CD4-positive, alpha-beta T cell treated with Interleukin-1 beta for 1 hour (primary cell): ENCODE data around the gene C2orf92.
"Not testable (repeated sequence)": the region's sequence is repeated elsewhere in the genome, so short reads cannot be mapped to it uniquely, and the experiment has no call there.

Source experiments
- DNase-seq, 2 donors: peaks; one replicate each; pipeline ENCODE4 v3.0.0-alpha.2; 2020 to 2022

C2orf92 gene

DNA sequence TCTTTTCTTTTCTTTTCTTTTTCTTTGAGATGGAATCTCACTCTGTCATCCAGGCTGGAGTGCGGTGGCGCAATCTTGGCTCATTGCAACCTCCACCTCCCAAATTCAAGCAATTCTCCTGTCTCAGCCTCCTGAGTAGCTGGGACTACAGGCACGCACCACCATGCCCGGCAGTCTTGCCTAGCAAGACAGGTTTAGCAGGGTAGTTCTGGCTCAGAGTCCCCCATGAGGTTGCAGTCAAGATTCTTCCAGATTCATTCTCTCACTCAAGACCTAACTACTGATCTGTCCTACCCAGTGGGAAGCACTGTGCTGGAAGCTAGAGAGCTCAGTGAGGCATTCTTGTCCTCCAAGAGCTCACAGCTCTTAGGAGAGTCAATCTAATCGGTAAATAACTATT lies 26.2 kb downstream of the C2orf92 start:
- DNase-seq = no peak

DNA sequence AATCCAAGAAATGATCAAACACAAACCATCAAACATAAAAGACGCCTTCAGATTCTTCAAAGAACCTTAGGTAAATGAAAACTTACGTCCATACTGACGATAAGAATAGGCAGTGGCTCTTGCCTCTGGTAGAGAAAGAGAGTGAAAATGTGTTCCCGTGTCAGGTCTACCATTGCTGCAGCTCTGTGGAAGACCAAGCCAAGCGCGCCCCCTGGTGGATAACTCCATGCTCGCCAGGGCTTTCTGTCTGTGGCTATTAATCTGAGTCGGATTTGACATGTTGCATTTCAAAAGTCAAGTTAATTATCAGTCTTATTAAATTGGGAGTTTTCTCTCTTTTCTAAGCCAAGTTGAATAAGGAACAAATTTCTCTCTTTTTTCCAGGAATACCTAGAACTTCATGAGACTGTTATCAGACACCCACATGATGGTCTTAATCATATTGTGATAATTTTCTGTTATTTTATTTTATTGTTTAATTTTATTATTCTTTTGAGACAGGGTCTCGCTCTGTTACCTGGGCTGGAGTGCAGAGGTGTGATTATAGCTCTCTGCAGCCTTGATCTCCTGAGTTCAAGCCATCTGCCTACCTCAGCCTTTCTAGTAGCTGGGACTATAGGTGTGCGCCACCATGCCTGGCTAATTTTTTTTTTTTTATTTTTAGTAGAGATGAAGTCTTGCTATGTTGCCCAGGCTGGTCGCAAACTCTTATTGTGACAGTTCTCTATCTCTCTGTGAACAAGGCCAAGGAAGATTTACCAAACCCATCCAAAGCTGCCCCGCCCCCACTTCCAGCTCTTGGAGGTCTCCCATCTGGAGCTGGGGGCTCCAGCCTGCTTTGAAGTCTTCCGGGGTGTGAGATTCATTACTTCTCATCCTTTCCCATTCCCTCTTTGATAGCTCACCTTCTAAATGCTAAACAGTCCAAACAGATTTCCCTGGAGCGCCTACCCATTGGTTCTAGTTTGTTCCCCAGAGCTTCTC lies 28.0 kb downstream of the C2orf92 start:
- peak; percentile 87 to 90 for DNase-seq

DNA sequence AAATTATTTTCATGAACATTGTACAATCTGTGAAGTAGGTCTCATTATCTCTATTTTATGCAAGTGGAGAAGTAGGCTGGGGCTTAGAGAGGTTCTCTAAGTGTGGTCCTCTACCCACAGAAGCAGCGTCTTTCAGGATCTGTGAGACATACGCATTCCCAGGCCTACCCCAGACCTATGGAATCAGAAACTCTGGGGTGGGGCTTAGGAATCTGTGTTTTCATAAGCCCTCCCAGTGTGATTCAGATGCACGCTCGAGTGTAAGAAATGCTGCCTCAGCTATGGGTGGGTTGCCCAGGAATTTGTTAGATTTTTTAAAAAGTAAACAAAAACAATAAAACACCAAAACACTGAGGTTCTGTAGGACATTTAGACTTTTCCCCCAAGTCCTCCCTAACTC lies 29.0 kb downstream of the C2orf92 start:
- no peak for DNase-seq

DNA sequence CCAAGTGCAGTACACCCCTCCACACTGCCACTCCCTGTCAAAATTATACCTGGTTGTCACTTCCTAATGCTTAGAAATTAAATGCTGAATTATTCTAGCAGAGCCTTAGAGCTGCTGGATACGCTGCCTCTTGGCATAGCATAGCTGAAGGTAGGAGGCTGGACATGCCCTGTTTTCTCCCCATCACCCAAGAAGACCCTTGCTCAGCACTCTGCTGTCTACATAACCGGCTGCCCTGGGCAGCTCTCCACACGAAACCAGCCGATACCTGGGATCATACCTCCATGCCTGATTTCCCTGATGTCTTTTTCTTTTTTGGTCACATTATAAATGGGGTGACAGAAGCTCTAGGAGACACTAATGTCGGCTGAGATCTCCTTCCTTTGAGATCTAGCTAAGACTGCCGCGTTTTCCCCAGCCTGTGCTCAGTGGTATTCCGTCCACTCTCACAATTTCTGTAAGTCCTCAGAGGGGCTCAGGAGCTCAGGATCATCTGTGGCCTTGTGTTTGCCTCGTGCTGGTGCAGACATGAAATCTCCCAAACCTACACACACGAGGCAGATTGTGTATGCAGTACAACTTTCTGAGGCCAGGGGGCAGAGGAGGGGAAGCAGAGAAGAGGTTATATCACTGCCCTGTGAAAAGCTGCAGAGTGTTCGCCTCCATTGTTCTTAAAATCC lies 30.4 kb downstream of the C2orf92 start:
- DNase-seq = peak; percentile 58 to 72

DNA sequence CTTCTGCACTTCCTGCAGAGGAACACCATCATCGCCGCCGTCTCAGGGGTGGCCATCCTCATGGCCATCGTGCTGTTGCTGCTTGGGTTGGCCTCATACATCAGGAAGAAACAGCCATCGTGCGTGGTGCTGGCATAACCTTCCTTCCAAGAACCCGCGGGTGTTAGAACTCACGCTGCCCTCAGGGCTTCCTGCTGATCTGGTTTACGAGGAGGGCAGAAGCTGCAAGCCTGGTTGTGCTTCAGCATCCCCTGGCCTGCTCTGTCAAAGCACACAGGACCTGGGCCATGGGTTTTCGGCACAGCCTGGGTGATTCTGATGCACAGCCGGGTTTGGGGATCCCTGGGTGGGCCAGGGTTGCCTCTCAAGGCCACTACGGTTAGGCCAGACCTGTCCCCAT lies 31.7 kb downstream of the C2orf92 start:
- DNase-seq = no peak

DNA sequence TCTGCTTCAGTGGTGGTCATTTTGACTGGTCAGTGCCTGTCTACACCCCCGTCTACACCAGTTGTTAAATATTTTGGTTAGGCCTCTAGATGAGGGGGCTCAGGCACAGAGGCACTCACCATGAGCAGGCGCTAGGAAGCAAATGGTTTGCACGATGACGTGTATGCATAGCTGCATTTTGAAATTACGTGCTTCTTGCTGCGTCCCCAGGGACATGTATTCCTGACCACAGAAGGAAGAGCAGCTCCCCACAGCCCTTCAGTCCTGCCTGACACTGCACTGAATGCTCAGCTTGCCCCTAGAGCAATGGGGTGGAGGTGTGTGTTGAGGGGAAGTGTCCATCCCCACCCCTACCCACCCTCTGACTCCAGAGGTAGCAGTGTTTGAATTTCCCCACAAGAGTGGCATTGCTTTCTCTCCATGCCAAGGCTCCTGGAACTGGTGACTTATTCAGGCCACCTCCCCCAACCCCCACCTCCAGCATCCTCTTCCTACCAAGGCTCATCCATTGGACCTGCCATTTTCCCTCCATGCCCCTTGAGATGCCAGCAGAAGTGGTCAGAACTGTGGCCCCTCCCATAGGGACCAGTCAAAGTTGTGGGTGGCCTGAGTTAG lies 32.4 kb downstream of the C2orf92 start:
- DNase-seq = no peak

DNA sequence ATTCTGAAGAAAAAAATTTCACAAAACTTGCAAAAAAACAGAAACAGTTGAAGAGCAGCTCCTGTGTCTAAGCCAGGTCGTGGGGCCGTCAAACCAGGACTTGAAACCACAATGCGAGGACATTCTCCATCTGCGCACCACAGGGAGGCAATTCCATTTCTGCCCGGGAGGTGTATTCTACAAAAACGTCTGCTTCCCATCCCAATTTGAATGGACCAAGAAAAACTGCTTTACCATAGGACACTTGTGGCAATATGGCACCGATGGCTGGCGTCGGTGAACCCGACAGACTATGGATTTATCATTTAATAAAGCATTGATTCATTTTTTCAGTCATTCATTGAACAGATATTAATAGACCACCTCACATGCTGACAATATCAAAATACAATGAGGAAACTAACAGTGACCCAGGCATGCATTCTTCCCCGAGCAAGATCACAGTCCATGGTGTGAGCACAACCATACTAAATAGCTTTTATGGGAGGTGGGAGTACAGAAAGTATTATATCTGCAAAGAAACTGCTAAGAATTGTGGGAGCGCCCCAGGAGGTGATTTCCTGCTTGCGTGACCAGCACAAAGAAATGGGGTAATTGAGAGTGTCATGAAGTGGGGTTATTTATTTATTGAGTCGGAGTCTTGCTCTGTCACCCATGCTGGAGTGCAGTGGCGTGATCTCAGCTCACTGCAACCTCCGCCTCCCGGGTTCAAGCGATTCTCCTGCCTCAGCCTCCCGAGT lies 33.4 kb downstream of the C2orf92 start:
- DNase-seq = no peak

DNA sequence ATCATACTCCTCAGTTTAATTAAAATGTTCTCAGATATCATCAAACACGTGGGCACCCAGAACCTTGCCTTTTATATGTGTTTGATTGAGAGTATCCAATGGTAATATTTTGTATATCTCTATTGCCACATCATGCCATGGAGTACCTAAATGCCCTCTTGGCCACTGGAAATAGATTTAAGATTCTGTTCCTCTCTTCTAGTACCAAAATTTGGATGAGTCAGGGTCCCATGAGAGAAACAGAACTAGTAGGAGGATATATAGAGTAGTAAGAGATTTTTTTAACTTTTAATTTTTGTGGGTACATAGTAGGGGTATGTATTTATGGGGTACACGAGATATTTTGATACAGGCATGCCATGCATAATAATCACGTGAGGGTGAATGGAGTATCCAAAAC lies 34.2 kb downstream of the C2orf92 start:
- DNase-seq = no peak

DNA sequence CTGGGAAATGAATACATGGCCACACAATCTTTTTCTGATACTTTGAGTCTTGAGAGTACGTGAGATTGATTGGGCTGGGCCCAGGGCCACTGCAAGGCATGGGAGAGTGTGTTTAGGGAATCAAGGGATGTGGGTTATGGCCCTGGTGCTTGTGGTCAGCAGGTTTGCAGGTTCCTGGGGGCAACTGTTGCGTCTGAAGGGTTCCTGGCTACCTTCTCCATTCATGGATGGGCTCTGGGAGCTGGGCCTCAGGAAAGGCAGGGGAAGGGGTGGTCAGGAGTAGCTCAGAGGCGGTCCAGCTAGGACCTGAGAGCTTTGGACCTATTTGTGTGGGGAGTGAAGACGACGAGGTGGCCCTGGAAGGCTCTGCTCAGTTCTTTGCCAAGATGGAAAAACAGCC lies 35.5 kb downstream of the C2orf92 start:
- DNase-seq = no peak

DNA sequence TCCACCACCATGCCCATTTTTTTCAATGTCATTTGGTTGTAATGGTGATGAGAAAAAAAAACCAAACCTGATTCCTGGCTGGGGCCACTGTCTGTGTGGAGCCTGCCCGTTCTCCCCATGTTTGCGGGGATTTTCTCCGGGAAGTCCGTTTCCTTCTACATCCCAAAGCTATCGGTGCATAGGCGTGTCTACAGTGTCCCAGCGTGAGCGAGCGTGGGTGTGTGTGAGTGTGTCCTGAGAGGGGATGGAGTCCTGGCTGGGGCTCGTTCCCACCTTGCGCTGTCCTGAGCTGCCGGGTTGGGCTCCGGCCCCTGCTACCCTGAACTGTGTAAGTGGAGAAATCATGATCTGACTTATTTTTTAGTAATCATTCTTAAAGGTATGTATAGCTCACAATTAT lies 36.6 kb downstream of the C2orf92 start:
- DNase-seq = no peak

DNA sequence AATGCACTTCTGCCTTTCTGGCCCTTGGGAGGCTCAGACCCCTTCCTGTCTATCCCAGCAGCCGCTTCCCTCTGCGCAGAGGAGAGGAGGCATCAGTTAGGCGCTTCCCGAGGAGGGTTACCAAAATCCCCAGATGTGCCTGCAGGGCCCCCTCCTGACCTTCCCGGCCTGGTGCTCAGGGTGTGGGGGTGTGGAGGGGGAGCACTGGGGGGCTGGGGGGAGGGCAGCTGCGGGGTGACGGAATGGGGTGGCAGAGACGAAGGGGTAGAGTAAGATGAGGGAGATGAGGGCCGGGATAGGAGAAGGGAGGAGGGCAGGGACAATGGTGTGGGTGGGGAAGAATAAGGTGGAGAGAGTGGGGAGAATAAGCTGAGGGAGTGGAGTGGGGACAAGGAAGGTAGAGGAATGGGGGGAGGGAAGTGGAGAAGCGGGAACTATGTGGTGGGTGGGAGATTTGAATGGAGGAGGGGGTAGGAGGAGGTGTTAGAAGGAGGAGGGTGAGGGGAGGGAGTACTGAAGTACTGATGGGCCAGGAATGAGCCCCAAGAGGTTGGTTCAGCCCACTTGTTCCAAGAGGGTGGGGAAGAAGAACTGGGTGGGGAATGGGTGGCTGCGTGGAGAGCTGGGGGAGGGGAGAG lies 37.3 kb downstream of the C2orf92 start:
- DNase-seq = no peak

DNA sequence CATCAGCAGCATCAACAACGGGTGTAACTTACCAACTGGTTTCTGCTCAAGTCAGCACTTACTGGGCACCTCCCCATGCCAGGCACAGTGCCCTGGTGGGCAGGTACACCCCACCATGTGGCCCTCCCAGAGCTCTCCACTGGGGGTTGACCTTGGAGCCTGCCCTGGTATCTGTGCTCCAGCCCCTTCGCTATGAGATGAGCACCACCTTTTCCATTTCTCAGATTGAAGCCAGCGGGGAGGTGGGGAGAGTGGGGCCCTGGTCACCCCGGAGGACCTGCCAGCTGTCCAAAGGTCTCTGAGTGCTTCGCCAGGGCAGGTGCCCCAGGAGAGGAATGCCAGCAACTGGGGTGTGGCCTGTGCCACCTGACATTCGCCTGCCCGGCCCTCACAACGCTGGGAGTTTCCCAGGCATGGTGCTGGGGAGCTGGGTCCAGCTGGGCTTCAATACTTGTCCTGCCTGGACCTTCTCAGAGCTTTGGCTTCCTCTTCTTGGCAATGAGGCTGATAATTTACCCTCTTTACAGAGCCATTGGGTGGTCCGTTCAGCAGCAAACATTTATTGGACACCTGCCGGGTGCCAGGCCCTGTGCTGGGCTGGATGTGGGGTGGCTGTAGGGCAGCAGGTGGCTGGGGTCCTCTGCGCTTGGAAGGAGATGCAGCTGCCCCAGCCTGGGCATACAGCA lies 38.0 kb downstream of the C2orf92 start:
- no peak for DNase-seq

DNA sequence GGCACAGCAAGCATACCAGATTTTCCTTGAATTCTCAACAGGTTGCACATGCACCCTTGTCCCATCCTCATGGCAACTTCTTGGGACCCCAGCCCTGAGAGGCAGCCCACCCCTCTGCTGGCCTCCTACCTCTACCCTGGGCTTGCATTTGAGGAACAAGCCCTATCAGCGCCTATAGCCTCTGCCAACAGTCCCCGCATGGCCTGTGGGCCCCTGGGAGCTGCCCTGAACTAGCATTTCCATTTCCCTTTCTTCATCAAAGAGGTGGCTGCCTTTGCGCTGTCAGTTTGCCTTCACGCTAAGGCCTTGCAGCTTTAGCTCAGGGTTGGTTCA lies 38.5 kb downstream of the C2orf92 start:
- DNase-seq = no peak

DNA sequence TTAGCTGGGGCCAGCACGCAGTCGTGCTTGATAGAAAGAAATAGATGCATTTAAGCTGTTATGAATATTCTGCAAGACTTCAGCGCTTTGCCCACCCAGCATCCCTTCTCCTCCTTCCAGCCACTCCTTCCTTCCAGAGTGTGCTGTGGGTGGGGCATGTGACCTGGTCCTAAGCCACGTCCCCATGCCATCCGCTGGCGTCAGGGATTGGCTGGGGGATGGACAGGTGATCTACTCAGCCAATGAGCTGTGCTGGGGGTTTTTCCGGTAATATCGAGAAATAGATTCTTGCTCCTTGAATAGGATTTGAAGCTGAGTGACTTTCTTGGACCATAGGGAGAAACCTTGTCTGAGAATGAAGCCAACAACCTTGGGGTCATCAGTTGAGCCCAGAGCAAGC lies 39.1 kb downstream of the C2orf92 start:
- DNase-seq = no peak

DNA sequence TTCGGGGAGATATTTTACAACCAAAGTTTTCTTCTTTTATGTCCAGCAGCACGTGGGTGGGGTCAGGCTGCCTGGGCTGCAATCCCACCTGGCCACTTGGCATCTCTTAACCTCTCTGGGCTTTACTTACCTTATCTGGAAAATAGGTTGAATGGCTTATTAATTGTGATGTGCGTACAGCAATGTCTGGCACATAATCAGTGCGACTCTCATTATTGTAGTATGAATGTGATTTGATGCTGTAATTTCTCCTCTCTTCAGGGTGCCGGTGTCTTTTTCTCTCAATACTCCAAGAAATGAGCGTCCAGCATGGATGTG lies 41.8 kb downstream of the C2orf92 start:
- DNase-seq = no peak

DNA sequence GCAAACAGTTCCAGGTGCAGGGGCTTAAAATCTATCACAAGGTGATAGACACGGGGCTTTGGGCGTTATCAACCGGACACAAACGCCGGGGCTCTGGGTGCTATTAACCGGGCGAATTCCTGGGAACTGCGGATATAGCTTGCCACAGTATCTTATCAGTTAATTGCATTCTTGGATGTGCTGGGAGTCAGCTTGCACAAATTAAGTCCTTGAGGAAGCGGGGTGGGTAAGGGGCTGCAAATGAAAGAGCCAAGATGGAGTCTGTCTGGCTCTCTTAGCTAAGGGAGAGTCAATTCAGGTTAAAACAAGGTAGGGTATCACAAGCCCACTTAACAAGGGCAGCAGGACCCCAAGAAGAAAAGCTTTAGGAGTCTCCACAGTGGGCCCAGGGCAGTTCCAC lies 42.7 kb downstream of the C2orf92 start:
- not testable (repeated sequence) for DNase-seq

DNA sequence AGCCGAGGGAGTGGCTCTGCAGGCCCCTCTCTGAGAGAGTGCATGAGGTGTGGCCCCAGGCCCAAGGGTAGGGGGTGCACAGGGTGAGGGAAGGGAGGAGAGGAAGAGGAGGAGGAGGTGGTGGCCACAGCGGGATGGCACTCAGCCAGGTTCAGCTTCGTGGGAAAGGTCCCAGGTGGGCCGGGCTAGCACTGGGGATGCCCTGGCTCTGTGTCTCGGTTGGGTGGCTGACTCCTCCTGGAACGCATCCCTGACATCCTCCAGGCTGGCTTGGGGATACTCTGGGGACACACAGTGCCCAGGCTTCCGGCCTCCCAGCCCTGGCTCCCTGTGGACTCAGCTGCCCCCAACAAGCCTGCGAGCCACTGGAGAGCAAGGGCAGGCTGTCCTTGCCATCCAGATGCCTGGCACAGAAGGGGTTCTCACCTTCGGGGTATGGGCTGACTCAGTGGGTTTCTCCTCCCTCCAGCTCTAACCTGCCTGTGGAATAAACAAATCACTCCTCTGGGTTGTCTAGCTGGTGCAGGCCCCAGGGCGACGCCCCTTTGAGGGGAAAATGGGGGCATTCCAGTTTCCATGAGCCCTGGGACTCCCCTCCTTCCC lies 43.3 kb downstream of the C2orf92 start:
- DNase-seq = peak in 1 of 2 donors; percentile 34

DNA sequence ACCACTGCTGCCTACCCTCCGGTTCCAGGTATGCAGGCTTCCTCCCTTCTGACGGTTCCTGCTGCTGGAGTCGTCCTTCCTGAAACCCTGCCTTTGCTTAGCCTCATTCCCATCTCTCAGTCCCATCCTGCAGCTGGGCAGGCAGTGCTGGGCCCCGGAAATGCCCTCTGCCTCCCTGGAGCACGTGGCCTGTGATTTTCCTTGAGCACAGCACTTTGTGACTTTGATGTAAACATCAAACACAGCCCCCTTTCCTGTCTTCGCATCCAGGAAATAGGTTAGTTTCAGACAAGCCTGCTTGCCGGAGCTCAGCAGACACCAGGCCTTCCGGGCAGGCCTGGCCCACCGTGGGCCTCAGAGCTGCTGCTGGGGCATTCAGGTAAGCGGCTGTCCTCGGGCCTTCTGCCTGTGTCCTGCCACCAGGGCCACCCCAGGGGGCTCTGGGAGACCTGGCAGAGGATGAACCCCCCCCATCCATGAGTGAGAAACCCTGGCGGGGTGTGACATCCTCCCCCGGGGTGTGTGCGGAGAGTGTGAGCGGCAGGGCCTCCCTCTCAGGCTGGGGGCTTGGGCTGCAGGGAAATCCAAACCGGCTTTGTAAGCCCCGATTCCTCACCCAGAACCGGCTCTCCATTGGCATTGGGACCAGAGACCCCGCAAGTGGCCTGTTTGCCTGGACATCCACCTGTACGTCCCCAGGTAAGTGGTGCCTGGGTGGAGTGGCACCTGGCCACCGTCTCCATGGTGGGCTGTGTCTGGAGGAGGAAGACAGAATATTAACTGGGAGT lies 44.0 kb downstream of the C2orf92 start, which contains the start of gene ZAP70:
Gene ZAP70, plus strand, starts transcription at position 281 of the 788 bp plus-strand sequence. CDS start 10,461 bp downstream, outside the sequence.
- DNase-seq = peak; percentile 52 to 68

DNA sequence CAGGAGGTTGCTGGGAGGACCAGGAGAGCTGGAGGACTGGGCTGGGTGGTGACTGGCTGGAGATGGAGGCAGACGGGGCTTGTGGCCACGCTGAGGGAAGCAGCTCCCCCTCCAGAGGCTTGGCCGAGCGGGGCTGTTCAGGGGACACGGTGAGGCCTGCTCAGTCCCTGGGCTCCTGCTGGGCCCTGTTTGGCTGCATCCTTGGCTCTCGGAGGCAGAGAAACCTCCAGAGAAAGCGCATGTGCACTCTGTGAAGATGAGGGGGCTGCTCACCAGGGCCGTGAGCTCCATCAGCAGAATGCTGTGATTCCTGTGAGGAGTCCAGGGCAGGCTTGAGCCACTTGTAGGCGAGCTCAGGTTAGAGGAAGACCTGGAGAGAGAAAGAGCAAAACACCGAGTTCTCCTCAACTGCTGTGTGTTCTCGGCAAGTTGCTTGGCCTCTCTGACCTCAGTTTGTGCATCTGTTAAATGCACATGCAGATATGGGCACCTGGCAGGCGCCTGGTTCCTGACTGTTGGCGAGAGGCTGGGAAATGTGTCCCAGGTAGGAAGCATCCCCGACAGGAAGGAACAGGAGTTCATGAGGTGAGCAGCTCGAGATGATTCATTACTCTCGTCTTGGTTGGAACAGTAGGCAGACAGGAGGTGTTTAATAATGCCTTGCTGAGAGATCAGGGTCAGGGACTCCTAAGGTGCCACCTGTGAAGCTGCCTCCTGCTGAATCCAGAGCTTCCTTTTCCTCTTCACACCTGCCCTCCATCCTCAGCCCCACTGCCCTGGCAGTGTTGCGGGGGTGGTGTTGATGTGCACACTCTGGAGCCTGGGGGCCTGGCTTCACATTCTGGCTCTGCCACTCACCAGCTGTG lies 44.8 kb downstream of the C2orf92 start:
- DNase-seq = no peak
